Medulla oblongata (tissue), 1 donor: Measurements from ENCODE around the gene BTK.

ENCODE experiments used
- DNase-seq: peaks from one replicate; pipeline ENCODE4 v3.0.0-alpha.2; 2015; ENCODE audit errors: extremely low spot score

BTK gene

GRCh38 chrX:101385795-101386541 is at the start of gene BTK:
BTK (minus strand) TSS chrX:101386191; CDS start chrX:101375284, 10,907 bp downstream.
- DNase-seq, result peak; percentile 43

- DNase-seq, result no peak
Observed at GRCh38 chrX:101430457-101431078, 44.6 kb upstream of the BTK start.

DNA sequence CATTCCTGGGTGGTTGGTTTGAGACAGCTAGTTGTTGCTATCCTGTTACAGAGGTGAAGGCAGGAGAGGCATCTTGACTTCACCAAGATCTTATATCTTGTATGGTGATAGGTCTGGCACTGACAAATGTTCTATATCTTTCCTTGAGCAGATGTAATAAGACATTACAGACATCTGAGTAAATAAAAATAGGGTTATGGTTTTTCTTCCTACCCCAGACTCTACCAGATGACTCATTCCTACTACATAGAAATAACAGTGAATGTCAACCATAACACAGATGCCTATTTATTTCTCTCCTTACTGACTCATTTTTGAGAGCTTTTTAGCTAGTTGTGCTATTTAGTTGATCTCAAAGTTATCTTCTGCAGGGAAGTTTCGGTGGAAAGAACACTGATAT is 43.9 kb upstream of the BTK start:
- no peak for DNase-seq

DNA sequence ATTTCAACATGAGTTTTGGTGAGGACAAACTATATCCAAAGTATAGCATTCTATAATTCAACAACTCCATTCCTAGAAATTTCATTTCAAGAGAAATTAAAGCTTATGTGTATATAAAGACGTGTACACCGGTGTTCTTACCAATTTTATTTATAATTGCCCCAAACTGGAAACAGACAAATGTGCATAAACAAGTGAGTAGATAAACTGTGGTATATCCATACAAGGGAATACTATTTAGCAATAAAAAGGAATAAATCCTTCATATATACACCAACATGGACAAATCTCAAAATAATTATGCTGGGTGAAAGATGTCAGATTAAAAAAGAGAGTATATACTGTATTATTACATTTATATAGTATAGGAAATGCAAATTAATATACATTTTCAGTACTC is 42.0 kb upstream of the BTK start:
- DNase-seq, result no peak

GRCh38 chrX:101419489-101419888 is 33.5 kb upstream of the BTK start:
- DNase-seq, result no peak

- peak; percentile 28 for DNase-seq
Observed at GRCh38 chrX:101417981-101418841, 32.2 kb upstream of the BTK start.

DNA sequence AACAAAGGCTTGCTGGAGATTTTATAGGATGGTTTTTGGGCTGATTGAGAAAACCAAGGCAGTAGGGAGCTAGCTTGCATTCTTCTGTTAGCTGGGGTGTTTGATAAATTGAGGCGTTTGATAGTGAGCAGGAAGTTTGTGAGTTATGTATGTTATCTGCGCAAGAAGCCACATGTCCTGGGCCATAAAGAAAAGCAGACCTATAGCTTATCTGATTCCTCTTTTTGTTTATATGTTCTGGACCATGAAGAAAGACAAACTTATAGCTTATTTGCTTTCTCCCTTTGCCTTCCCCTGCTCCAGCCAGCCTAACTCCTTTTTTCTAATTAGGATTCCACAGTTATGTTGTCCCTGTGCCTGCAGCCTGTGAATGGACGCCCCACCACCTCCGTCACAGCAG is 31.2 kb upstream of the BTK start:
- peak; percentile 19 for DNase-seq

- DNase-seq, result no peak
Observed at GRCh38 chrX:101416691-101417090, 30.7 kb upstream of the BTK start.

DNA sequence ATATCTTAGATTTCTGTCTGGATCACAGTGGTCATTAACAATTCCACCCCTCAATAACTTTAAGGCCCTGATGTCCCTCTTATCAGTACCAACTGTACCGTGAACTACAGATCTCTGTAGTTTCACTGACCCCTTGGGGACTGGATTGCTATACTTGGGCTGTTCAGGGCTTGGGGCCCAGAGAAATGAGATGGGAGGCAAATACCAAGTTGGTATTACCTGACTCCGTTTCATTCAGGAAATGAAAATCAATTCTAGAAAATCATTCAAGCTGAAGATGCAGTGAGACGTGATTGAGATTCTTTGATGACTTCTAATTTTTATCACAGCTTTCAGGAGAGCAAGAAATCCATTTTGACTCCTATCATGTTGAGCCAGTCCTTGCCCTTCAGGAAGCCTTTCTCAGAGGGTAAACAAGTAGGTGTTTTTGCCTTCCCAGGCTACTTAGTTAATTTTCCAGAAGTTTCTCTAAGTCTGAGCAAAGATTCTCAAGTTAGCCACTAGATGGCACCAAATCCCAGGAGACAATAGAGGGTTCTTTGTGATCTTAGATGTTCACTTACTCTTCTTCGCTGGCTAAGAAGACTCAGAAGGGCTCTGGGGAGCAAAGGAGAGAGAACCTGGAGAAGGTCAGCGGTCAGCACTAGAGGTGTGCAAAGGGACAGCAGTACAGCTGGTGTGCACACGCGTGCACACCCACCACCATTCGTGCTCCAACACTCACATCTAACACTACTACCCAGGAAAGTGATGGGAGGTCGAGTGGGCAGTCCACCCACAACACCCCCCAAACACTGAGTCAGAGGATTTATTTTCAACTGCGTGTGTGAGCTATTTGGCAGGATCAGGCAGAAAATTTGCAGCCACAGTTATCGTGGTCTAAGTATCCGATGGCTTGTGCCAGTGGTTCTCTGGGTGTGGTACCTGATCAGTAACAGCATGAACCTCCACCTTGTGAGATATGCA is 29.5 kb upstream of the BTK start:
- peak; percentile 92 for DNase-seq

DNA sequence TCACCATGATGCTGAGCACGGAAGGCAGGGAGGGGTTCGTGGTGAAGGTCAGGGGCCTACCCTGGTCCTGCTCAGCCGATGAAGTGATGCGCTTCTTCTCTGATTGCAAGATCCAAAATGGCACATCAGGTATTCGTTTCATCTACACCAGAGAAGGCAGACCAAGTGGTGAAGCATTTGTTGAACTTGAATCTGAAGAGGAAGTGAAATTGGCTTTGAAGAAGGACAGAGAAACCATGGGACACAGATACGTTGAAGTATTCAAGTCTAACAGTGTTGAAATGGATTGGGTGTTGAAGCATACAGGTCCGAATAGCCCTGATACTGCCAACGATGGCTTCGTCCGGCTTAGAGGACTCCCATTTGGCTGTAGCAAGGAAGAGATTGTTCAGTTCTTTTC is 26.0 kb upstream of the BTK start:
- DNase-seq, result no peak

DNA sequence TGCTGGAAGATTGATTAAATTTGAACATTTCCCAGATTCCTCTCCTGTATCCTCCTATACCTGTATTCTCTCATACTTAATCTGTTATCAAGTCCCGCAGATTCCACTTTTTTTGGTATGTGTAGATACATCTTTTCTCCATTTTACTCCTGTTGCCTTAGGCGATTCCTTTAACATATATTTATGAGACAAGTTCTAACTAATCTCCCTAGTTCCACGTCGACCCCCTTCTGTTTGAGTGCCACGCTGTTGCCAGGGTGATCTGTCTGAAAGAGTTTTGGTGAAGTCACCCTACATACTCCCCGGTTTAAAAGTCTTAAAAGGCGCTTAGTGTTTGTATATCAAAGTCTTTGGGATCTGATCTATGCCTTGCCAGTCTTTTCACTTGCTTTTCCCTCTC is 24.5 kb upstream of the BTK start:
- no peak for DNase-seq

DNA sequence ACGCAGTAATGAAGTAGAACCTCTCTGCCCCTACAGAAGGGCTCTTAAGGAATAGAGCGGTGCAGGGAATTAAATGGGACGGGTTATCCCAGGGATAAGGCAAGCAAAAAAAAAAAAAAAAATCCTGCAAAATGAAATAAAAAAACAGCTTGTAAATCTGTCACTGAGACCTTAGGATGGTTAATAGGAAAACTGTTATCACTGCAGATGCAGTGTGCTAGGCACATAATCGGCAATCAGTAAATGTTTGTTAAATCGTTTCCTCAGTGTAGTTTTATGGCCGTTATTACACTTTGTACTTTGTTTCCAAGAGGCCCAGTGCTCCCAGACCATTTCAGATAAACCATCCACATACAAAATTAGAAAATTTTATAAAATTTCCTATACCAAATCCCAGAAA is 23.1 kb upstream of the BTK start:
- DNase-seq, result no peak

DNA sequence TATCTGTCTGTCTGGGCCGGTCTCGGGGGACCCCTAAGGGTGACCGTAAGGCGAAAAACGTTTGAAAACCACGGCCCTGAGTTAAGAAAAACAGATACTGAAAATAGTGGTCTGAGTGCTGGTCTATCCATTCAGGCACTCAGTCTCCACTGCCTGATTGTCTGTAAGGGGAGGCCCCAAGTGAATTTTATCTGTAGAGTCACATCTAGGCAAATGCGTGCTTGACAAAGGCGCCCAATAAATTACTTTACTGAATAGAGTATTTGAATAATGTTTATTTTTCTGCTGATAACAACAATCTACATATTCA is 22.5 kb upstream of the BTK start:
- DNase-seq, result no peak

GRCh38 chrX:101407748-101408531 is 21.9 kb upstream of the BTK start, which contains the start of the genes GLA and HNRNPH2:
GLA (minus strand) TSS chrX:101407925; CDS start chrX:101407903, 22 bp downstream.
HNRNPH2 (plus strand) TSS chrX:101408222; CDS start chrX:101411989, 3,767 bp downstream.
- peak; percentile 97 for DNase-seq

DNA sequence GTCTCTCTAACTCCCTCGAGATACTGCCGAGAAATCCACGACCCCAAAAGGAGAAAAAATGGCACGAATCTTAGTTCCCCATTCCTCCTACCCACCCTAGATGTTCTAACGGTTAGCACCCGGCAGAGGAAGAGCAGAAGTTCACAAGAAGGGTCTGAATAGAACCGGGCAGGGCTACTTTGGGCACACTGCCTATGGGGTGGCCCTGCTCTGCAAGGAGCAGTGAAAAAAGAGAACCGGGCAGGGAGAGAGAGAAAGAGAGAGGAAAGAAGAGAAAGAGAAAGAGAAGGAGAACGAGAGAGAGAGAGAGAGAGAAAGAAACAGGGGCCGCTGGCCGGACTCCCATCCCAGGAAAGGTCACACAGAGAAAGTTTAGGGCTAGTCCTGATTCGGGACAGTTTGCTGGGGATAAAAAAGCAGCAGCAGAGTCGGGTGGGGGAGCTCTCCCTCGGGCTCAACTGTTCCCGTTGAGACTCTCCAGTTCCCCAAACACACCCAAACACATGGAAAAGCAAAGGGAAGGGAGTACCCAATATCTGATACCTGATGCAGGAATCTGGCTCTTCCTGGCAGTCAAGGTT is 21.3 kb upstream of the BTK start:
- DNase-seq, result no peak

GRCh38 chrX:101399825-101400224 is 13.8 kb upstream of the BTK start:
- no peak for DNase-seq

GRCh38 chrX:101398694-101399093 is 12.7 kb upstream of the BTK start:
- DNase-seq, result no peak

- no peak for DNase-seq
Observed at GRCh38 chrX:101397779-101398178, 11.8 kb upstream of the BTK start.

- no peak for DNase-seq
Observed at GRCh38 chrX:101395789-101396188, 9.8 kb upstream of the BTK start.

GRCh38 chrX:101394372-101394771 is 8.4 kb upstream of the BTK start:
- DNase-seq, result no peak
